ENCODE measurements around the gene CHCHD3. TPM values are rescaled to one million over a fixed set of nuclear protein-coding genes. Genes with fewer than 3 reads are reported as not detected.

Gene CHCHD3
- polyA plus RNA-seq, 3 donors, result 30.5 to 56.7 (median 48.8) TPM

DNA sequence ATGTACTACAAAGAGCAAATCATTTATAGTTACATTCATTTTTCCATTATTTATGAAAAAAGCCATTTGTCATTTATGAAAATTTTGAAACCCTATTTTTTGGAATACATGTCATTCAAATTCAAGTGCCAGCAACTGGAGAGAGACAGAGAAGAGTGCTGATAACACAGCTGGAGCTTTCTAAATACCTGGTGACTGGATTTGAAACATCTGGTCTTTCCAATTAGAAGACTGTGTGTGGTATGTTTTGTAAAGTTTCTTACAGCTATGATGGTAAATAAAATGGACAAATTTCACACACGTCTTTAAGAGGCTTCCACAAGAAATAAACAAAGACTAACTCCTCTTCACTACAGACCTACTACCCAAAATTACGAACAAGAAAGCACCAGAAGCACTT lies 56.8 kb downstream of the CHCHD3 start:
- Histone ChIP-seq H3K9me3 (replicated peaks in 1 of 2; ENCODE audit: control insufficient read depth in 1 of 2, insufficient read depth in 1 of 2, low read length in 2 of 2) (peaks cover 0 to 4% of the 10 kb centered on the region in 2 donors), H3K36me3 (replicated peaks in 1 of 2; ENCODE audit: control insufficient read depth in 1 of 2, insufficient read depth in 2 of 2, low read length in 2 of 2) (peaks cover 4 to 27% of the 10 kb centered on the region in 2 donors), H3K4me1 (ENCODE audit: control insufficient read depth in 1 of 2, insufficient read depth in 2 of 2, low read length in 2 of 2) (no peaks in the 10 kb centered on the region), H4K20me1 (ENCODE audit: insufficient read depth, low read length) (no peaks in the 10 kb centered on the region), H2AFZ (ENCODE audit: insufficient read depth, low read depth, low read length, poor library complexity, severe bottlenecking) (no peak overlapping the region), H3K4me3 (replicated peaks in 1 of 3; ENCODE audit: low read depth in 2 of 3, low read length in 3 of 3) (no peak overlapping the region), H3K27ac (ENCODE audit: low read depth in 1 of 2, low read length in 2 of 2) (no peak overlapping the region), H3K27me3 (ENCODE audit: control insufficient read depth in 2 of 2, insufficient read depth in 2 of 2, low read length in 2 of 2) (no peaks in the 10 kb centered on the region), H3K4me2 (replicated peaks; ENCODE audit: extremely low read depth, low read length, poor library complexity, severe bottlenecking) (no peak overlapping the region), H3K9ac (ENCODE audit: insufficient read depth, low read length, poor library complexity, severe bottlenecking) (no peak overlapping the region), H3K79me2 (ENCODE audit: insufficient read depth, low read length) (no peaks in the 10 kb centered on the region)
- intact Hi-C loops (cut with micrococcal nuclease), result no loop called here
- Mint-ChIP-seq H3K27ac (no peak overlapping the region), H3K9me3 (peaks cover 2 to 14% (median 8%) of the 10 kb centered on the region in 7 donors), H3K27me3 (ENCODE audit: low read depth in 3 of 3) (peaks cover 0 to 1% (median 0%) of the 10 kb centered on the region in 3 donors), H3K36me3 (peaks cover 15 to 36% of the 10 kb centered on the region in 2 donors), H3K4me1 (no peaks in the 10 kb centered on the region), H3K4me3 (no peak overlapping the region)
- no peak for DNase-seq
- TF ChIP-seq, protein P1, sequence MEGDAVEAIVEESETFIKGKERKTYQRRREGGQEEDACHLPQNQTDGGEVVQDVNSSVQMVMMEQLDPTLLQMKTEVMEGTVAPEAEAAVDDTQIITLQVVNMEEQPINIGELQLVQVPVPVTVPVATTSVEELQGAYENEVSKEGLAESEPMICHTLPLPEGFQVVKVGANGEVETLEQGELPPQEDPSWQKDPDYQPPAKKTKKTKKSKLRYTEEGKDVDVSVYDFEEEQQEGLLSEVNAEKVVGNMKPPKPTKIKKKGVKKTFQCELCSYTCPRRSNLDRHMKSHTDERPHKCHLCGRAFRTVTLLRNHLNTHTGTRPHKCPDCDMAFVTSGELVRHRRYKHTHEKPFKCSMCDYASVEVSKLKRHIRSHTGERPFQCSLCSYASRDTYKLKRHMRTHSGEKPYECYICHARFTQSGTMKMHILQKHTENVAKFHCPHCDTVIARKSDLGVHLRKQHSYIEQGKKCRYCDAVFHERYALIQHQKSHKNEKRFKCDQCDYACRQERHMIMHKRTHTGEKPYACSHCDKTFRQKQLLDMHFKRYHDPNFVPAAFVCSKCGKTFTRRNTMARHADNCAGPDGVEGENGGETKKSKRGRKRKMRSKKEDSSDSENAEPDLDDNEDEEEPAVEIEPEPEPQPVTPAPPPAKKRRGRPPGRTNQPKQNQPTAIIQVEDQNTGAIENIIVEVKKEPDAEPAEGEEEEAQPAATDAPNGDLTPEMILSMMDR (IDR thresholded peaks at IDR 0.05), result no peak
- no CpG with 5 or more reads among the region's 2 CpGs for WGBS (ENCODE audit: insufficient coverage)

DNA sequence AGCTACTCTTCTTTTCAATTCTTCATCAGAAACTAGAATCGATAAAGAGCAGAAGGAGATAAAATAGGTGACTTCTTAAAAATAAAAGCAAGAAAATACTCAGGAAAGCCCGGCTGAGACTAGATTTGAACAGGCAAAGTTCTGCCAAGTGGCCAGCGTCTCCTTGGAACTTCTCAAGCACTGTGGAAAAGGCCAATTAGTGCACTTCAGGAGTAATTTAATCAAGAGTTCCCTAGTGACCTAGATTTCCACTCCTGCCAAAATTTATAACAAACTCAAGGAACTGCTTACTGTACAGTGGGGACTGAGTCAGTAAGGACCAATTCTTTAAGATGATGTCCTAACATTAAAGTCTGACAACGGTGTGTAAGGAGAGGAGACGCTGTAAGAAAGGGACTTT lies 57.3 kb downstream of the CHCHD3 start:
- no peaks in the 10 kb centered on the region for H3K79me2 ChIP-seq (ENCODE audit: insufficient read depth, low read length)
- H4K20me1 ChIP-seq (ENCODE audit: insufficient read depth, low read length), result no peaks in the 10 kb centered on the region
- H3K27ac ChIP-seq (ENCODE audit: low read depth in 1 of 2, low read length in 2 of 2), result no peak overlapping the region
- DNase-seq, result no peak
- no peaks in the 10 kb centered on the region for H3K27me3 ChIP-seq (ENCODE audit: control insufficient read depth in 2 of 2, insufficient read depth in 2 of 2, low read length in 2 of 2)
- H3K27me3 Mint-ChIP-seq (ENCODE audit: low read depth in 3 of 3), result peaks cover 0 to under 1% (median 0%) of the 10 kb centered on the region in 3 donors
- H3K4me1 ChIP-seq (ENCODE audit: control insufficient read depth in 1 of 2, insufficient read depth in 2 of 2, low read length in 2 of 2), result no peaks in the 10 kb centered on the region
- no peaks in the 10 kb centered on the region for H3K4me1 Mint-ChIP-seq
- peaks cover 2 to 13% (median 8%) of the 10 kb centered on the region in 7 donors for H3K9me3 Mint-ChIP-seq
- intact Hi-C loops (cut with micrococcal nuclease), result no loop called here
- 100% methylated on average over 1 of the region's 5 CpGs for WGBS (ENCODE audit: insufficient coverage)
- peaks cover 4 to 27% of the 10 kb centered on the region in 2 donors for H3K36me3 ChIP-seq (replicated peaks in 1 of 2; ENCODE audit: control insufficient read depth in 1 of 2, insufficient read depth in 2 of 2, low read length in 2 of 2)
- H3K9ac ChIP-seq (ENCODE audit: insufficient read depth, low read length, poor library complexity, severe bottlenecking), result no peak overlapping the region
- TF ChIP-seq, protein P1 (IDR thresholded peaks at IDR 0.05), result no peak
- H3K27ac Mint-ChIP-seq, result no peak overlapping the region
- H3K36me3 Mint-ChIP-seq, result peaks cover 14 to 33% of the 10 kb centered on the region in 2 donors
- H3K9me3 ChIP-seq (replicated peaks in 1 of 2; ENCODE audit: control insufficient read depth in 1 of 2, insufficient read depth in 1 of 2, low read length in 2 of 2), result peaks cover 0 to 4% of the 10 kb centered on the region in 2 donors
- no peak overlapping the region for H3K4me2 ChIP-seq (replicated peaks; ENCODE audit: extremely low read depth, low read length, poor library complexity, severe bottlenecking)
- no peak overlapping the region for H3K4me3 Mint-ChIP-seq
- no peak overlapping the region for H3K4me3 ChIP-seq (replicated peaks in 1 of 3; ENCODE audit: low read depth in 2 of 3, low read length in 3 of 3)
- H2AFZ ChIP-seq (ENCODE audit: insufficient read depth, low read depth, low read length, poor library complexity, severe bottlenecking), result no peak overlapping the region
